Skin epidermis (tissue), 12 donors: ENCODE measurements around the gene SPDYE4.

Experiments used
- H3K27ac ChIP-seq, 21 experiments: fragments of 200-600 bp; sonication (generic) in 11 of 21; one replicate each; pipeline ENCODE4 v1.5.0; 2020; ENCODE audit warnings: mild to moderate bottlenecking in 3 of 21, inconsistent platforms in 2 of 21, moderate library complexity in 2 of 21
- H3K4me3 ChIP-seq, 7 experiments: fragments of 200-600 bp; sonication (generic) in 2 of 7; one replicate each; pipeline ENCODE4 v1.5.0; 2020; ENCODE audit warnings: inconsistent platforms in 2 of 7, mild to moderate bottlenecking in 2 of 7, moderate library complexity in 1 of 7

The SPDYE4 gene

DNA sequence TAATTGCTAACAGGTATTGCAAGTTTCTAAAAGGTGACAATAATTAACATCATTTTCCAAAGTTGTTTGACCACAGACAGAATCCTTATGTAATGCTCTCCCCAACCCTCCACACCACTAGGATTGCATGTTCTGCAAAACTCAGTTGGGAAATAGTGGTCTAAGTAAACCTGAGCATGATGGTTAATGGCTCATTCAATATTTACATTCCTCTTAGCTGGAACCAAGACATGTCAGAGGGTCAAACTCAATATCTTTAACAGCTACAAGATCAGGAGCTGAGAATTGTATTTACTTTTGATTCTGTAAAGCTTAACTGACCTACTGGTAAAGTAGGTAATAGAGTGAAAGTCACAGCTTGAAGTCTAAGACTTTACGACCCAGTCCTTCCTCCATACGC, 30.7 kb upstream of the SPDYE4 start:
- no peak overlapping the region for H3K27ac ChIP-seq

DNA sequence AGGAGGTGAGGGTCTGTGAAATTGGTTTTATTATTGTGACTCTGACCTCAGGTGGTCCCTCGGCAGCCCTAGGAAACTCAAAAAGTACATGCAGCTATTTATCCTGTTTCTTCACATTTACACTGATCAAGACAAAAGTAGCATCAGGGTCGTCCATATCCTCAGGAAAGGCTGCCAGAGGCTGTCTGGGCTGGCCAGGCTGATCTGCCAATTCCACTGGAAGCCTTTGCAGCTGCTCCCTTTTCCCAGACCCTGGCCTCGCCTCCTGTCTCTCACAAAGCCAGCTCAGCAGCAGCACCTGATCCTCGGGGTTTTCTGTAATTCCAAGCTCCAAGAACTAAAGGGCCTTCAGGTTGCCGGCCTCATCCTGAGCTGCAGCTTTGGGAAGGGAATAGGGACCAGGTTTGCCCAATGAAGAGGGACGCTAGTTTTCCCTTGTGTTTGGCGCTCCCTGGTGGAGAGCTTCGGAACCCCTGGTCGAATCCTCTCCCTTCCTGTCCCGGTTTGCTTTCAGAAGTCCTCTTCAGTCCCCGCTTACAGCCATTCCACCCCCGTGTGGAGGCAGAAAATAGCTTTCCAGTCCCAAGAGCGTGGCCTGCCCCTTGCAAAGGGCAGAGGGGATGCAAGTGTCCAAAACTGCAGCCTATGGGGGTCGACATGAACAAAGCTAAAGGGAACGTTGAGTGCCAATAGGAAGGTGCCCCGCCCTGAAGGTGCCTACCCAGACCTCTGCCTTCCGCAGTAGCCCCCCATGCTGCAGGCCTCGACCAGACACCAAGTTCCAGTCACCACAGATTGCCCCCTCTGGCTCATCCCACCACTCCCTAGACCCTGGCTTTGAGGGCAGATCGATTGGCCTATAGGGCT, 27.4 kb upstream of the SPDYE4 start:
- no peak overlapping the region for H3K27ac ChIP-seq
- H3K4me3 ChIP-seq, result no peak overlapping the region

More for the DNA sequence above, 30.7 kb upstream of the SPDYE4 start:
- no peak overlapping the region for H3K4me3 ChIP-seq

DNA sequence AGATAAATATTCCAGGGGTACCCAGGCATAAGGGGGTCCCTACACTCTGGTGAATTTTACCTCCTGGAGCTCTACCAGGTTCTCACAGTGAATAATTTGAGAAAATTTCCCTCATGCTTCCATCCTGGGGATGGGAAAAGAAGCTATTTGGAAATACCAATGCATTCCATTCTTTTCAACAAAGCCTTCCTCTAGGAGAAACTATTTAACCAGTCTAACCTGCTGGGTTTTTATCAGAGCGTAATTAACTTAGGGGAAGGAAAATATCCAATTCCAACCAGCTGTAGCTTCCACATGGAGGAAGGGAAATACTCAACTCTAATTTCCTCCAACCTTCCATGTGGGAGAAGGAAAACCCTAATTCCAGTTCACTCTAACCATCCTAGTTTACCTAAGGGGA, 23.8 kb upstream of the SPDYE4 start:
- Histone ChIP-seq H3K27ac (peak overlapping the region in 1 of 21 experiments; percentile 32), H3K4me3 (no peak overlapping the region)

DNA sequence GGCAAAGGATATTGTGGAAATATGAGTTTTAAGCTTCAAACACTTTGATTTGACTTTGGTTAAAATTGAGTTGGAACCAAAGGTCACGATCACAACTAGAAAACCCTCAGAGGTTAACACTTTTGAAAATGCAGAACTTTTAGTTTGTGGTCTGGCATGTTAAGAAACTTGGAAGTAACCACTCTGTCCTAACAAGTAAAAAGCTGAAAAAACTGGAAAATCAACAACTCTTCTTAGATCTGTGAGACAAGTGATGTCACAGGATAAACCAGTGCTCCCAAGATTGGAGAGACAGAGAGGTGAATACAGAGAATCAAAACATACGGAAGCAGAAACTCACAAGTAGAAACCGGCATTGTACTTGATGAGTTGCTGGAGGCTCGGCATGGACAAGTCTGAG, 23.4 kb upstream of the SPDYE4 start:
- no peak overlapping the region for H3K4me3 ChIP-seq
- H3K27ac ChIP-seq, result no peak overlapping the region

DNA sequence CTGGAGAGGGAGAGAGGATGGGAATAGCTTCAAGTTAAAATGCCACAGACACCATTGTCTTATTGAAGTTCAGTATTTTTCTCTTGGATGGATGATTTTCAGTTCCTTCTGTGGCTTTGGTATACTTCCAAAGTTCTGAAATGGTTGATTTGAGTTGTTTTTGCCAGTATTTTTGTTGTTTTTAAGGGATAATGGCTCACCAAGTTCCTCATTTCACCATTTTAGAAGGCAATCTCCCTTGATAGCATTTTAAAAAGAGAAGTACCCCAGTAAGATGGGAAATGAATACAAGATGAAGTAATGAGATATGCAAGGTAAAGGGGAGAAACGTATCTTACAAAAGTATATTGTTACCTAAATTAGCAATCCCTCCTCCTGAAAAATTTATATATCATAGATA, 18.5 kb upstream of the SPDYE4 start:
- Histone ChIP-seq H3K4me3 (no peak overlapping the region), H3K27ac (no peak overlapping the region)

DNA sequence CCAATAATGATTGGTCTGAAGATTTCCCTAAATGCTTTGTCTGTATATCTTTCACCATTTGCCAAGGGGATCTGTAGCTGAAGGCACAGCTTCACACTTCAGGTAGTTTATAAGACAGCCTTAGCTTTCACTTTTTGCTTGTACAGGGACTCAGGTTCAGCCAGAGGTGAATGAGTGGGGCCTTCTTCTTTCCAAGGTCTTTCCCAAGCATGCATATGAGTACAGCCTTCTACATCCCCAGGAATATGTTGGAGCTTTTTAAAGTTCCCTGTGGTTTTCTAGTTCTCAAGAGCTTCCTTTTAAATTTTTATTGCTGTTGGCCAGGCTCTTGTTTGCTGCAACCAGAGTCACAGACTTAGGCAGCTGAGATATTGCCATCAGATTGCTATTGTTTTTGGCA, 17.9 kb upstream of the SPDYE4 start:
- no peak overlapping the region for H3K27ac ChIP-seq
- H3K4me3 ChIP-seq, result no peak overlapping the region

DNA sequence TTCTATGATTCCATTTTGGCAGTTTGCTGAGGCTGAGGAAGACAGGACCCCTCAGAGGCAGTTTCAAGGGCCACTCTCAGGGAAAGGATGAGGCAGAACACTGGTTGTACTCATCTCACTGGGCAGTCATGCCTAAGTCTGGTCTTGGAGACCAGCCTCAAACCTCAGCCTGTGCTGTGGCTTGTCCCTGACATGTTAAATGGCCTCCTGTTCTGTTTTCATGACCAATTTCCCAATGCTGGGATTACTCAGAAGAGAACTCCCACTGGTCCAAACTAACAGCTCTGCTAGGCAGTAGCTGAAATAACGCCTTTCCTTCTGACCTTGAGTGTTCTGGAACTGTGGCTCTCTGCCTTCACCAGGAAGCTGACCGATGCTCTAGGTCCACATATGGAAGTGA, 8.4 kb upstream of the SPDYE4 start:
- no peak overlapping the region for H3K27ac ChIP-seq
- H3K4me3 ChIP-seq, result no peak overlapping the region

DNA sequence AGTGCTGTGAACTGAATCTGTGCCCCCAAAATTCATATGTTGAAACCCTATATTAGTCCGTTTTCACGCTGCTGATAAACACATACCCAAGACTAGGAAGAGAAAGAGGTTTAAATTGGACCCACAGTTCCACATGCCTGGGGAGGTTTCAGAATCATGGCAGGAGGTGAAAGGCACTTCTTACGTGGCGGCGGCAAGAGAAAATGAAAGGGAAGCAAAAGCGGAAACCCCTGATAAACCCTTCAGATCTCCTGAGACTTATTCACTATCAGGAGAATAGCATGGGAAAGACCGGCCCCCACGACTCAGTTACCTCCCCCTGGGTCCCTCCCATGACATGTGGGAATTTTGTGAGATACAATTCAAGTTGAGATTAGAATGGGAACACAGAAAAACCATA, 3.7 kb upstream of the SPDYE4 start:
- Histone ChIP-seq H3K27ac (no peak overlapping the region), H3K4me3 (no peak overlapping the region)

DNA sequence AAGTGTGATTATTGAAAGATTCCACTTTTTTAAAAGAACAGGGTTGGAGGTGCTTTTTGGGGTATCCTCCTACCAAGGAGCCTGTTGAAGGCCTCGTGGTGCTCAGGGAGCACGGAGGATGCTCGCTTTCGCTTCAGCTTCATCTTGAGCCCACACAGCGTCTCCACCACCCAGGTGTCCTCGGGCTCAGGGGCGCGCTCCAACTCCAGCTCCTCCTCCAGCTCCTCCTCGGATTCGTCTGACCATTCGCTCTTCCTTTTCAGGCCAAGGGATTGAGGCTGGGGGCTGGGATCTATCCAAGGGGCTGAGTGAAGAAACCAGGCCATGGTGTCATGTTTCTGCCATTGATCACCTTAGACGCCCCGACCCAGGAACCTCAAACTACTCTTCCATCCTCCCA, 1.2 kb downstream of the SPDYE4 start:
- H3K27ac ChIP-seq, result no peak overlapping the region
- no peak overlapping the region for H3K4me3 ChIP-seq

DNA sequence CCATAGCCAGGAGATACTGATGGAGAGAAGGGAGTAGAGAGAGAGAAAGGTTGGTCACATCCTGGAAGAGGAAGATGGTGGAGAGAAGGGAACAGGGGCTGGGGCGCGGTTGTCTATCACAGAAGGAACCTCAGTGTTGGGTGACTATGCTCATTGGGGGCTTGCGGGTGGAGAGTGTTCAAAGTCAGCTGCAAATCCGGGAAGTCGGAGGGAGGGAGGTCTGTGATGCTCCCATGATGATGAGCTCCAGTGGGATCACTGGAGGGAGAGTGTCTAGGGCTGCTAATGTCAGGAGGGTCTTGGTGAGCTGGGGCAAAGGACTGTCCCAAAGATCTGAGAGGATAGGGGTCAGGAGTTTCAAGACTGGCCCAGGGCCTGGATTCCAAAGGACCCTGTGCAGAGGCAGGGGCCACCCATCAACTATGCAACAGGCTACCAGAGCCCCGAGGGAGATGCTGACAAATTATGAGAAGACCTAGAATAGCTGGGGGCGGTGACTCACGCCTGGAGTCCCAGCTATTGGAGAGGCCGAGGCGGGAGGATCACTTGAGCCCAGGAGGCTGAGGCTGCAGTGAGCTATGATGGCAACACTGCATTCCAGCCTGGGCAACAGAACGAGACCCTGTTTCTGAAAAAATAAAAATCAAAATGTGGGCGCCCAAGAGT, 2.6 kb downstream of the SPDYE4 start:
- H3K4me3 ChIP-seq, result no peak overlapping the region
- no peak overlapping the region for H3K27ac ChIP-seq

DNA sequence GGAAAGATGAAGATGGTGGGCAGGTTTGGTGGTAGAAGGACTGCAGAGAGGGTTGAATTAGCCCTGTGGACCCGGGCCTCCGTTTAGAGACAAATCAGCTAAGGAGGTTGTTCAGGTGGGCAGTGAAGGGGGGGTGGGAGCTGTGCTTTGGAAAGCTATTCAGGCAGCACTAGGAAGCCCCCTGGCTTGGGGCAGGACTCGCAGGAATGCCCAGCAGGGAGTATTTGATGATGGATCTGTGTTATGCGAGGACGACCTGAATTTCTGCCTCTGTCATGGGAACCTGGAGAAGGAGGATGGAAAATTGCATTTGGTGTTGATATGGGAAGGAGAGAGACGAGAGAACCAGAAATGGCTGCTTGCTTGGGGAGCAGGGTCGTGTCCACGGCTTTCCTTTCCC, 3.5 kb downstream of the SPDYE4 start:
- Histone ChIP-seq H3K27ac (no peak overlapping the region), H3K4me3 (no peak overlapping the region)

DNA sequence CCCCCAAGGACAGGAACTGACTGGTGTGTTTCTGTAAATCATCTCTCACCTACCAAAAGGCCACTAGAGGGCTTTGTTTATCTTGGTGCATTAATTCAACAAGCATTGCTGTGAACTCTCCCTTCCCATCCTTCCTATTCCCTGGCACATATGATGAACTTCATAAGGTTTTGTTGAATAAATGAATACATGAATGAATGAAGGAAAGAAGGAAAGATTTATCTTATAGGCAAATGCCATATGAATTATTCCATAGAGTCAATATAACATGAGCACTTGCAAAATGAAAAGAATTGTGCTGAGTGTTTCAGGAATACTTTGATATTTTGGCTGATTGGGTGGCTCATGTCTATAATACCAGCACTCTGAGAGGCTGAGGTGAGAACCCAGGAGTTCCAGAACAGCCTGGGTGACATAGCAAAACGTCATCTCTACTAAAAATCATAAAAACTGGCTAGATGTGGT, 4.3 kb downstream of the SPDYE4 start:
- H3K4me3 ChIP-seq, result no peak overlapping the region

DNA sequence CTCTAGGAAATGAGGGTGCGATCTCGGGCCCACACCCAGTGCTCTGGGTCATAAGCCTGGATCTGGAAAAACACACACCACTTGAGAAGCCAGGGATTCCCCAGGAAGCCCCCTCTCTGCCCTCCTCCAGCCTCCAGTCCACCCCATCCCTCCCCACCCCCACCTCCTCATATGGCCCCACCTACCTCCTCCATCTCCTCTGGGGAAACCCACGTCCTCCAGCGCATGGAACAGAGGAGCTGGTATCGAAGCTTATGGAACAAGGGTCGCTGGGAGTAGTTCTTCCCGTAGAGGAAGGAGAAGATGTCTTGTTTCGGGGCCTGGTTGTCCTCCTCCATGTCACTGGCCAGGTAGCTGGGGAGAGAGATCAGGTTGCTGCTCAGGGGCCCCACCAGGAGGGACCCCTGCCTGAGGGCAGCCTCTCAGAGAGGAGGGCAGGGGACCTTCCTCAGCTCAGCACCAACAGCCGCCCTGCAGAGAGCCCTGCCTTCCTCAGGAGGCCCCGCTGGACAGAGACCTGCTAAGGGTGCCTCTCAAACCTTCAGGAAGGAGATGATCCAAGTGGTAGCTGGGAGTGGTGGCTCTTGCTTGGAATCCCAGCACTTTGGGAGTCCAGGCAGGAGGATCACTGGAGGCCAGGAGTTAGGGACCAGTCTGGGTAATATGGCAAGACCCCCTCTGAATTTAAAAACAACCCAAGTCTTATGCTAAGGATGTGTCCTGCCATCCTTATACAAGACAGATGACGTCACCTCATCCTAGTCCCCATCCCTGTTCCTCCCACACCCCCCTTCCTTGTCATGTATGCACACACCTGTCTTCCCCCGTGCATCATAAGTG, 5.0 kb downstream of the SPDYE4 start:
- no peak overlapping the region for H3K27ac ChIP-seq
- H3K4me3 ChIP-seq, result no peak overlapping the region

More for the DNA sequence above, 4.3 kb downstream of the SPDYE4 start:
- H3K27ac ChIP-seq, result no peak overlapping the region

DNA sequence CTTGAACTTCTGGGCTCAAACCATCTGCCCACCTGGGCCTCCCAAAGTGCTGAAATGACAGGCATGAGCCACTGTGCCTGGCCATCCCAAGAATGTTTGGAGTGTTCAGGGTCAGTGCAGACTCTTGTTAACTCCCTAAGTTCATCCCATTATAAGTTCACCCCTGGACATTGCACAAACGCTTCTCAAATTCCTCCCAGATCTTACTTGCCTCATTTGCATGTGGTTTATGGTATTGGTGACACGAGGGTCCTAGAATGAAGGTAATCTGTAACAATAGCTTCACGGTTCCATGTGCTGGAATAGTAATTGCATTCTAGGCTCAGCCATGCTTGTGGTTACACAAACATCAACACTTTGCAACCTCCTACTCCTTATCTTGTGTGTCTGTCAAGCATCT, 8.7 kb downstream of the SPDYE4 start:
- Histone ChIP-seq H3K4me3 (no peak overlapping the region), H3K27ac (no peak overlapping the region)

DNA sequence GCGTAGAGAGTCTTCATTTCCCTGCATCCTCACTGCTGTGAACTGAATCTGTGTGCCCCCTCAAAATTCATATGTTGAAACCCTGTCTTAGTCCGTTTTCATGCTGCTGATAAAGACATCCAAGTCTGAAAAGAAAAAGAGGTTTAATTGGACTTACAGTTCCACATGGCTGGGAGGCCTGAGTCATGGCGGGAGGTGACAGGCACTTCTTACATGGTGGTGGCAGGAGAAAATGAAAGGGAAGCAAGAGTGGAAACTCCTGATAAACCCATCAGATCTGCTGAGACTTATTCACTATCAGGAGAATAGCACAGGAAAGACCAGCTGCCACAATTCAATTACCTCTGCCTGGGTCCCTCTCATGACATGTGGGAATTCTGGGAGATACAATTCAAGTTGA, 10.6 kb downstream of the SPDYE4 start:
- H3K4me3 ChIP-seq, result no peak overlapping the region
- no peak overlapping the region for H3K27ac ChIP-seq

DNA sequence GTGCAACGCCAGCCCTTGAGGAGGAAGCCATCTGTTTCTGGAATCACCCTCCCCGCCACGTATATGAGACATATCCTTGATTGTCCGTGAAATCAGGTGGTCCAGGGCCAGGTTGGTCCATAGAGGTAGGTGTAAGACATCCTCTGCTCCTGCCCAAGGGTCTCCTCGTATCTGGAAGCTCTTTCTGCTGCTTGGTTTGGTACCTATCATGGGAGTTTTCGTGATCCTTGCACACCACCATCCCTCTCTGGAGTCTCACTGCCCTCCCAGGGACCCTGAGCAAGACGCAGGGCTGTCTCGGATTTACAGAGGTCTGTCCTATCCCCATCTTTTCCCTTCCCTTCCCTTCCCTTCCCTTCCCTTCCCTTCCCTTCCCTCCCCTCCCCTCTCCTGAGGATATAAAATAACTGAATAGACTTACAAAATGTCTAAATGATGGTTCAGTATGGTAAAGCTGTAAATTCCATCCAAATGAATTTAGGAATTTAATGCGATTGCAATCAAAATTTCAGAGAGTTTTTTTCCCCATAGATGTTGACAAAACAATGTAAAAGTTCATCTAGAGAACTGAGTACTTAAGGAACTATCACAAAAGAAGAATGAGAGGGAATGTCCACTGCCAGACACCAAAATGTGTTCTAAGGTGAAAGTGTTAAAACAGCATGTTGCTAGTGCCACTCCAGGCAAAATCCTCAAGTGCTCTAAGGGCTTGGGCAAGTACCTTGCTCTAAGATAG, 11.7 kb downstream of the SPDYE4 start:
- peak overlapping the region in 5 of 7 experiments; percentile 45 to 74 (median 55) for H3K4me3 ChIP-seq
- peak overlapping the region in 3 of 21 experiments; percentile 71 to 83 (median 77) for H3K27ac ChIP-seq

DNA sequence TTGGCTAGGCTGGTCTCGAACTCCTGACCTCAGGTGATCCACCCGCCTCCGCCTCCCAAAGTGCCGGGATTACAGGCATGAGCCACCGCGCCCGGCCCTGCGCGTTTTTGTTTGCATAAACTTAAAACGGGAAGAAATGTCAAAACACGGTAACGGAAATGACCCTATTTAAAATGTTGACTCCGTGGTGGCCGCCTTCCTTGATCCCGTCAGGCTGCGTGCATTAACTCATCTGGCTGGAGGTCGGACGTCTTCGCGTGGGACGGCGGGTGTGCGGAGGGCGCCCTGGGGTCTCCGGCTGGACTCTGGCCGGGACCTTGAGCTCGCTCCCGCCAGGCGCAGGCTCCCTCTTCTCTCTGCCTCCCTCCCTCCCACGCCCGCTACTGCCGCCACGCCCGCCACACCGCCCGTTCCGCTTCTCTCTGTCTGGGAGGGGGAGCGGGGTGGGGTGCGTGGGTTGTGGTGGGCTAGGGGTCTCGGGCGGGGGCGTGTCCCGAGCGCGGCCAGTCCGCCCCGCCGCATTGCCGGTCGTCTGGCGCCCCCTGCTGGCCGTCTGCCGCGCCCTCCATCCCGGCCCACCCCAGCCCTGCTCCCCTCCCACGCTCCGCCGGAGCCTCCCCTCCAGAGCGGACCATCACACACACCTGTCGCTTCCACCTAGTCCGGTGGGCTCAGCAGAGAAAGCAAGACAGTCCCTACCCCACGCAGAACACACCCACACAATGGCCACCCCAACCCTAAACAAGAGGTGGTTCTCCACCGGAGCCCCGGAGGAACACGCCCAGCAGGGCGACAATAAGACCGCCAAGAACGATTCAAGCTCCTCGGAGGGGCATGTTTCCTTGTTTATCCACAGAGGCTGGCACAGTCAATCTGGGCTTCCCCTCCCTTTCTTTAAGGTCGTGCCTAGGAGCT, 12.5 kb downstream of the SPDYE4 start:
- Histone ChIP-seq H3K27ac (peak overlapping the region in 19 of 21 experiments; percentile 4 to 83 (median 65)), H3K4me3 (peak overlapping the region; percentile 45 to 74 (median 55))

DNA sequence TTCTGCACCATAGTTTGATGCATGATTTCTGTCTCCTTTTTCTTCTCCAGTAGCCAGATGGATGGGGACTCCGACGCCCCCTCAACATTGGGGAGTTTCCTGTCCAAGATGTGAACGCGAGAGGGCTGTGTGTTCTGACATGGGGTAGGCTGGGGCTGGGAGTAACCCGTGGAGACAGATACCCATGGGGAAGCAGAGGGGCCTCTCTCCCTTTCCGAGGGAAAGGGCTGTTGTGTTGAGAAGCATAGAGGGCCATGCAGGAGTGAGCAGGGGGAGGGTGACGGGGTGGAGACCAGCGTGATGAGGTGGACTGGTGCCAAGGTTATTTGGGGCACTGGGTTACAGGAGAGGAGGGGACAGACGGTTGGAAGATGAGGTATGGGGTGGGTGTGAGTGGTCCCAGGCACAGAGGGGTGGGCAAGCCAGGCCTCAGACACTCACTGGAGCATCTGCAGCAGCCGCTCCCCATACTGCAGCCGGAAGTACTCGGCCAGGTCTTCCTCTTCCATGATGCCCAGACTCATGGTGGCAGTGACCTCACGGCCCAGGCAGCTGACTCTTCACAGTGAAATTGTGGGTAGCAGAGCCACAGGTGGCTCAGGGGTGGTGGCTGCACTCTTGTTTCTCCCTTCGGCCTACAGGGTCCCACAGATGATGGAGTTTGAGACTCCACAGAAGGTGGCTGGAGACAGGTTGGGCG, 14.1 kb downstream of the SPDYE4 start:
- peak overlapping the region in 3 of 21 experiments; percentile 6 to 77 (median 65) for H3K27ac ChIP-seq
- H3K4me3 ChIP-seq, result no peak overlapping the region
